ENCODE measurements around the gene PDZD2. TPM values are rescaled to one million over a fixed set of nuclear protein-coding genes. Genes with fewer than 3 reads are reported as not detected.

Gene PDZD2
- total RNA-seq, 1 experiment from 2014 or later: 0.37 TPM

DNA sequence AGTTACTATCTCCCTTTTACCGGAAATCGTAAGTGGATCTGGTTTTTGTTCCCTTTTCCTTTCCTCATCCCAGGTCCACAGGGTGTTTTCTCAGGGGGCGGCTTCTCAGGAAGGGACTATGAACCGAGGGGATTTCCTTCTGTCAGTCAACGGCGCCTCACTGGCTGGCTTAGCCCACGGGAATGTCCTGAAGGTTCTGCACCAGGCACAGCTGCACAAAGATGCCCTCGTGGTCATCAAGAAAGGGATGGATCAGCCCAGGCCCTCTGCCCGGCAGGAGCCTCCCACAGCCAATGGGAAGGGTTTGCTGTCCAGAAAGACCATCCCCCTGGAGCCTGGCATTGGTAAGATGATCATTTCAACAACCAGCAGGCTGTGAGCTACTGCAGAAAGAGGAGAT lies 459.4 kb downstream of the PDZD2 start:
- ATAC-seq: no peak
- no peaks in the 10 kb centered on the region for H3K9me2 ChIP-seq (ENCODE audit: insufficient read depth)
- POLR2A ChIA-PET: no interaction called here
- DNase-seq (ENCODE audit: low read depth, low spot score): no peak
- intact Hi-C loops (cut with micrococcal nuclease): no loop called here
- no TSS peak for BruUV-seq (replicated peaks)
- peaks cover 4 to 5% of the 10 kb centered on the region in 2 experiments; a peak in 3 of 4 replicates for H3K36me3 ChIP-seq (ENCODE audit: control insufficient read depth in 1 of 2, insufficient read depth in 2 of 2, low read length in 2 of 2)
- RAD21 ChIA-PET (ENCODE audit: low non-redundant PET in 1 of 2, low total read pairs in 2 of 2, uncharacterized antibody in 2 of 2, unreplicated experiment in 2 of 2): no interaction called here
- H2AFZ ChIP-seq (ENCODE audit: low read depth, low read length, poor library complexity, severe bottlenecking): no peak overlapping the region
- H3K4me3 ChIP-seq (replicated peaks in 1 of 2; ENCODE audit: low read depth in 1 of 2, low read length in 2 of 2): no peak overlapping the region
- H3K9me3 ChIP-seq (ENCODE audit: control insufficient read depth in 1 of 2, insufficient read depth in 1 of 2, low read depth in 1 of 2, low read length in 2 of 2): no peaks in the 10 kb centered on the region
- CTCF ChIA-PET: no interaction called here
- H3K27ac ChIP-seq (ENCODE audit: low read depth, low read length): no peak overlapping the region
- H3K4me1 ChIP-seq (ENCODE audit: control insufficient read depth in 1 of 2, insufficient read depth in 2 of 2, low read length in 2 of 2): no peaks in the 10 kb centered on the region
- no peak overlapping the region for H3K9ac ChIP-seq (ENCODE audit: low read length)
- no peaks in the 10 kb centered on the region for H3K79me2 ChIP-seq (ENCODE audit: insufficient read depth, low read length)
- H4K20me1 ChIP-seq (ENCODE audit: insufficient read depth): no peaks in the 10 kb centered on the region
- no peaks in the 10 kb centered on the region for H3K27me3 ChIP-seq (ENCODE audit: insufficient read depth, low read length)
- TF ChIP-seq EZH2phosphoT487 (IDR thresholded peaks at IDR 0.05; ENCODE audit: borderline replicate concordance) (no peak), ZFX (IDR thresholded peaks at IDR 0.05) (no peak), POLR2A (IDR thresholded peaks at IDR 0.05; ENCODE audit: borderline replicate concordance, extremely low read depth, insufficient read depth, insufficient read length) (no peak), EGR1 (IDR thresholded peaks at IDR 0.05; ENCODE audit: low read depth) (no peak), FOSL1 (IDR thresholded peaks at IDR 0.05; ENCODE audit: low read depth) (no peak), SRF (IDR thresholded peaks at IDR 0.05; ENCODE audit: low read depth) (no peak), SIN3A (IDR thresholded peaks at IDR 0.05; ENCODE audit: low read depth) (no peak), CEBPB (IDR thresholded peaks at IDR 0.05; ENCODE audit: low read depth) (no peak)
- TF ChIP-seq, protein P1, sequence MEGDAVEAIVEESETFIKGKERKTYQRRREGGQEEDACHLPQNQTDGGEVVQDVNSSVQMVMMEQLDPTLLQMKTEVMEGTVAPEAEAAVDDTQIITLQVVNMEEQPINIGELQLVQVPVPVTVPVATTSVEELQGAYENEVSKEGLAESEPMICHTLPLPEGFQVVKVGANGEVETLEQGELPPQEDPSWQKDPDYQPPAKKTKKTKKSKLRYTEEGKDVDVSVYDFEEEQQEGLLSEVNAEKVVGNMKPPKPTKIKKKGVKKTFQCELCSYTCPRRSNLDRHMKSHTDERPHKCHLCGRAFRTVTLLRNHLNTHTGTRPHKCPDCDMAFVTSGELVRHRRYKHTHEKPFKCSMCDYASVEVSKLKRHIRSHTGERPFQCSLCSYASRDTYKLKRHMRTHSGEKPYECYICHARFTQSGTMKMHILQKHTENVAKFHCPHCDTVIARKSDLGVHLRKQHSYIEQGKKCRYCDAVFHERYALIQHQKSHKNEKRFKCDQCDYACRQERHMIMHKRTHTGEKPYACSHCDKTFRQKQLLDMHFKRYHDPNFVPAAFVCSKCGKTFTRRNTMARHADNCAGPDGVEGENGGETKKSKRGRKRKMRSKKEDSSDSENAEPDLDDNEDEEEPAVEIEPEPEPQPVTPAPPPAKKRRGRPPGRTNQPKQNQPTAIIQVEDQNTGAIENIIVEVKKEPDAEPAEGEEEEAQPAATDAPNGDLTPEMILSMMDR (IDR thresholded peaks at IDR 0.05 in 2 of 3, conservative IDR thresholded peaks at IDR 0.05 in 1 of 3; ENCODE audit: borderline replicate concordance in 1 of 3, insufficient read depth in 1 of 3, low read depth in 2 of 3, low read length in 2 of 3): no peak
- no peak overlapping the region for H3K4me2 ChIP-seq (ENCODE audit: low read length)

DNA sequence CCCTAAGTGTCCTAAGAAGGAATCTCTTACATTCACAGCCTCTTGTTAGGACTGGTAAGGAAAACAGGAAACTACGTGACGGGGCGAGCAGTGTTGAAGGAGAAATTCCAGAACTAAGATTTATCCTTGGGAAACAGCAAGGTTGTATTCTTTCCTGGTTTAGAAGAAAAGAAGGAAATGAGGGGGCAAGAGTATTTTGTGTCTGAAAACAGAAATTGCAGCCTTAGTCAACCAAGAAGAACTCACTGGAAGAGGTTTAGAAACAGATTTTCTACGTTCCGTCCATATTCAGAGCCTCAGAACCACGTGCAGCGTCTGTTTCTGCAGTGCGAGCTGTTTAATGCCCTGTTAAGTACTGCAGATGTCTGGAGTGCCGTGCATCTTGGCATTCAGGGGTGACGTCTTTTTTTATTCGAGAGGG lies 460.0 kb downstream of the PDZD2 start:
- BruUV-seq (replicated peaks): no TSS peak
- CTCF ChIA-PET: no interaction called here
- Histone ChIP-seq H3K36me3 (ENCODE audit: control insufficient read depth in 1 of 2, insufficient read depth in 2 of 2, low read length in 2 of 2) (peaks cover 5 to 8% of the 10 kb centered on the region in 2 experiments; a peak in 3 of 4 replicates), H3K9me3 (ENCODE audit: control insufficient read depth in 1 of 2, insufficient read depth in 1 of 2, low read depth in 1 of 2, low read length in 2 of 2) (no peaks in the 10 kb centered on the region), H3K4me1 (ENCODE audit: control insufficient read depth in 1 of 2, insufficient read depth in 2 of 2, low read length in 2 of 2) (no peaks in the 10 kb centered on the region), H3K79me2 (ENCODE audit: insufficient read depth, low read length) (no peaks in the 10 kb centered on the region), H4K20me1 (ENCODE audit: insufficient read depth) (no peaks in the 10 kb centered on the region), H3K4me3 (replicated peaks in 1 of 2; ENCODE audit: low read depth in 1 of 2, low read length in 2 of 2) (no peak overlapping the region), H3K27ac (ENCODE audit: low read depth, low read length) (no peak overlapping the region), H3K4me2 (ENCODE audit: low read length) (no peak overlapping the region), H3K9ac (ENCODE audit: low read length) (no peak overlapping the region), H3K27me3 (ENCODE audit: insufficient read depth, low read length) (no peaks in the 10 kb centered on the region), H2AFZ (ENCODE audit: low read depth, low read length, poor library complexity, severe bottlenecking) (no peak overlapping the region), H3K9me2 (ENCODE audit: insufficient read depth) (no peaks in the 10 kb centered on the region)
- RAD21 ChIA-PET (ENCODE audit: low non-redundant PET in 1 of 2, low total read pairs in 2 of 2, uncharacterized antibody in 2 of 2, unreplicated experiment in 2 of 2): no interaction called here
- POLR2A ChIA-PET: interaction anchor here (0.6 kb wide), 1 partner anchor 20 kb away, joined by 3 read pairs; no protein-coding TSS in a partner anchor
- DNase-seq (ENCODE audit: low read depth, low spot score) (no peak), ATAC-seq (no peak)
- intact Hi-C loops (cut with micrococcal nuclease): no loop called here
- TF ChIP-seq, protein P2, sequence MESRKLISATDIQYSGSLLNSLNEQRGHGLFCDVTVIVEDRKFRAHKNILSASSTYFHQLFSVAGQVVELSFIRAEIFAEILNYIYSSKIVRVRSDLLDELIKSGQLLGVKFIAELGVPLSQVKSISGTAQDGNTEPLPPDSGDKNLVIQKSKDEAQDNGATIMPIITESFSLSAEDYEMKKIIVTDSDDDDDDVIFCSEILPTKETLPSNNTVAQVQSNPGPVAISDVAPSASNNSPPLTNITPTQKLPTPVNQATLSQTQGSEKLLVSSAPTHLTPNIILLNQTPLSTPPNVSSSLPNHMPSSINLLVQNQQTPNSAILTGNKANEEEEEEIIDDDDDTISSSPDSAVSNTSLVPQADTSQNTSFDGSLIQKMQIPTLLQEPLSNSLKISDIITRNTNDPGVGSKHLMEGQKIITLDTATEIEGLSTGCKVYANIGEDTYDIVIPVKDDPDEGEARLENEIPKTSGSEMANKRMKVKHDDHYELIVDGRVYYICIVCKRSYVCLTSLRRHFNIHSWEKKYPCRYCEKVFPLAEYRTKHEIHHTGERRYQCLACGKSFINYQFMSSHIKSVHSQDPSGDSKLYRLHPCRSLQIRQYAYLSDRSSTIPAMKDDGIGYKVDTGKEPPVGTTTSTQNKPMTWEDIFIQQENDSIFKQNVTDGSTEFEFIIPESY (IDR thresholded peaks at IDR 0.05; ENCODE audit: extremely low read depth, insufficient replicate concordance, low read length): no peak
- TF ChIP-seq YY1 (IDR thresholded peaks at IDR 0.05; ENCODE audit: extremely low read depth, insufficient replicate concordance, low read depth, low read length): no peak
- no peak for TF ChIP-seq ZNF274 (IDR thresholded peaks at IDR 0.05; ENCODE audit: low read depth, low read length)
- no peak for TF ChIP-seq EZH2 (IDR thresholded peaks at IDR 0.05)
- TF ChIP-seq EZH2phosphoT487 (IDR thresholded peaks at IDR 0.05; ENCODE audit: borderline replicate concordance): no peak
- no peak for TF ChIP-seq CBX3 (IDR thresholded peaks at IDR 0.05; ENCODE audit: low read depth)
- TF ChIP-seq, protein P3, sequence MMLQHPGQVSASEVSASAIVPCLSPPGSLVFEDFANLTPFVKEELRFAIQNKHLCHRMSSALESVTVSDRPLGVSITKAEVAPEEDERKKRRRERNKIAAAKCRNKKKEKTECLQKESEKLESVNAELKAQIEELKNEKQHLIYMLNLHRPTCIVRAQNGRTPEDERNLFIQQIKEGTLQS (IDR thresholded peaks at IDR 0.05): no peak
